Measurements from ENCODE around the gene CDK5RAP3. TPM values are rescaled to one million over a fixed set of nuclear protein-coding genes. Genes with fewer than 3 reads are reported as not detected.

Gene CDK5RAP3
- total and polyA plus RNA-seq, 2 donors (not counting 3 experiments of a cell fraction or from before 2014, with no cell fraction given), result 109 to 139 TPM

GRCh38 chr17:48003417-48004151 is 32.7 kb downstream of the CDK5RAP3 start:
- CTCF ChIA-PET, result interaction anchor here (1.4 to 4.0 kb wide), 3 partner anchors 8 to 54 kb away, joined by 5 to 20 read pairs (median 12); no protein-coding TSS in a partner anchor
- no peak for FAIRE-seq
- no peaks in the 10 kb centered on the region for H3K27me3 ChIP-seq (ENCODE audit: control insufficient read depth in 2 of 2, insufficient read depth in 2 of 2, low read length in 2 of 2)
- H3K79me2 ChIP-seq (ENCODE audit: control insufficient read depth, insufficient read depth, low read length), result no peaks in the 10 kb centered on the region
- POLR2A ChIA-PET, result no interaction called here
- peaks cover 30% of the 10 kb centered on the region for H3K4me1 ChIP-seq (ENCODE audit: control insufficient read depth, extremely low read depth, insufficient read depth, low read length)
- peak overlapping the region; percentile 13 for H2AFZ ChIP-seq (ENCODE audit: low read depth, low read length)
- H3K4me3 ChIP-seq (replicated peaks in 1 of 3; ENCODE audit: insufficient read depth in 1 of 3, low read depth in 1 of 3, low read length in 3 of 3), result no peak overlapping the region
- H3K27ac ChIP-seq (ENCODE audit: insufficient read depth, low read depth, low read length), result peak overlapping the region; percentile 84
- no peaks in the 10 kb centered on the region for H3K36me3 ChIP-seq (ENCODE audit: control insufficient read depth in 2 of 2, extremely low read depth in 1 of 2, insufficient read depth in 2 of 2, low read length in 2 of 2)
- dilution Hi-C loops (cut with MboI; ENCODE audit: extremely low pct_ligation_motif_present, low sequenced_read_pairs), result no loop called here
- no peak overlapping the region for H3K4me2 ChIP-seq (ENCODE audit: insufficient read depth, low read length)
- no peaks in the 10 kb centered on the region for H3K9me1 ChIP-seq (replicated peaks; ENCODE audit: control insufficient read depth, extremely low read depth, insufficient read depth, low read length)
- no TSS peak for BruUV-seq (replicated peaks)
- H3K9ac ChIP-seq (replicated peaks; ENCODE audit: extremely low read depth, insufficient read depth, low read length), result no peak overlapping the region
- intact Hi-C loops (cut with micrococcal nuclease), result loop anchor here (2.0 kb wide), 1 partner anchor 15 kb away; no protein-coding TSS in a partner anchor
- TF ChIP-seq EZH2 (IDR thresholded peaks at IDR 0.05; ENCODE audit: borderline replicate concordance, low read depth, low read length, severe bottlenecking), result no peak
- H4K20me1 ChIP-seq (replicated peaks; ENCODE audit: control insufficient read depth, extremely low read depth, insufficient read depth, low read length), result no peaks in the 10 kb centered on the region
- DNase-seq (ENCODE audit: low read depth, low spot score), result no peak
- no peaks in the 10 kb centered on the region for H3K9me3 ChIP-seq (replicated peaks; ENCODE audit: control insufficient read depth, insufficient read depth, low read length)

GRCh38 chr17:48004983-48005382 is 34.1 kb downstream of the CDK5RAP3 start:
- H3K9me3 ChIP-seq (replicated peaks; ENCODE audit: control insufficient read depth, insufficient read depth, low read length), result no peaks in the 10 kb centered on the region
- H3K4me2 ChIP-seq (ENCODE audit: insufficient read depth, low read length), result no peak overlapping the region
- no peak overlapping the region for H3K4me3 ChIP-seq (replicated peaks in 1 of 3; ENCODE audit: insufficient read depth in 1 of 3, low read depth in 1 of 3, low read length in 3 of 3)
- peaks cover 30% of the 10 kb centered on the region for H3K4me1 ChIP-seq (ENCODE audit: control insufficient read depth, extremely low read depth, insufficient read depth, low read length)
- DNase-seq (ENCODE audit: low read depth, low spot score), result no peak
- no peaks in the 10 kb centered on the region for H3K9me1 ChIP-seq (replicated peaks; ENCODE audit: control insufficient read depth, extremely low read depth, insufficient read depth, low read length)
- CTCF ChIA-PET, result interaction anchor here (1.2 to 4.0 kb wide), 4 partner anchors 9 to 162 kb away, joined by 3 to 20 read pairs (median 4); no protein-coding TSS in a partner anchor
- no peaks in the 10 kb centered on the region for H3K79me2 ChIP-seq (ENCODE audit: control insufficient read depth, insufficient read depth, low read length)
- dilution Hi-C loops (cut with MboI; ENCODE audit: extremely low pct_ligation_motif_present, low sequenced_read_pairs) (no loop called here), intact Hi-C loops (cut with micrococcal nuclease) (no loop called here)
- POLR2A ChIA-PET, result no interaction called here
- H4K20me1 ChIP-seq (replicated peaks; ENCODE audit: control insufficient read depth, extremely low read depth, insufficient read depth, low read length), result no peaks in the 10 kb centered on the region
- no peak overlapping the region for H3K9ac ChIP-seq (replicated peaks; ENCODE audit: extremely low read depth, insufficient read depth, low read length)
- FAIRE-seq, result peak; percentile 42
- TF ChIP-seq GATA2 (IDR thresholded peaks at IDR 0.05; ENCODE audit: insufficient read depth, insufficient read length, low read depth, low read length) (no peak), FOS (IDR thresholded peaks at IDR 0.05; ENCODE audit: borderline replicate concordance, insufficient read depth, low read length) (peak; percentile 59), MAX (IDR thresholded peaks at IDR 0.05; ENCODE audit: insufficient read depth, insufficient read length) (no peak), POLR2AphosphoS5 (IDR thresholded peaks at IDR 0.05; ENCODE audit: insufficient read depth, low read depth, low read length) (no peak), MYC (IDR thresholded peaks at IDR 0.05; ENCODE audit: low read depth, low read length) (no peak), POLR2A (IDR thresholded peaks at IDR 0.05; ENCODE audit: low read depth, low read length) (no peak), EZH2 (IDR thresholded peaks at IDR 0.05; ENCODE audit: borderline replicate concordance, low read depth, low read length, severe bottlenecking) (no peak), JUN (IDR thresholded peaks at IDR 0.05; ENCODE audit: borderline replicate concordance, insufficient read depth, insufficient read length, low read depth) (no peak)
- H3K27me3 ChIP-seq (ENCODE audit: control insufficient read depth in 2 of 2, insufficient read depth in 2 of 2, low read length in 2 of 2), result peaks cover 0 to 2% of the 10 kb centered on the region in 2 experiments
- H2AFZ ChIP-seq (ENCODE audit: low read depth, low read length), result peak overlapping the region; percentile 67
- H3K36me3 ChIP-seq (ENCODE audit: control insufficient read depth in 2 of 2, extremely low read depth in 1 of 2, insufficient read depth in 2 of 2, low read length in 2 of 2), result no peaks in the 10 kb centered on the region
- H3K27ac ChIP-seq (ENCODE audit: insufficient read depth, low read depth, low read length), result no peak overlapping the region
- BruUV-seq (replicated peaks), result no TSS peak
